ENCODE results near the gene TAX1BP1. TPM values are rescaled to one million over a fixed set of nuclear protein-coding genes. Genes with fewer than 3 reads are reported as not detected.

Gene TAX1BP1
- total RNA-seq, 1 donor: 112 TPM

DNA sequence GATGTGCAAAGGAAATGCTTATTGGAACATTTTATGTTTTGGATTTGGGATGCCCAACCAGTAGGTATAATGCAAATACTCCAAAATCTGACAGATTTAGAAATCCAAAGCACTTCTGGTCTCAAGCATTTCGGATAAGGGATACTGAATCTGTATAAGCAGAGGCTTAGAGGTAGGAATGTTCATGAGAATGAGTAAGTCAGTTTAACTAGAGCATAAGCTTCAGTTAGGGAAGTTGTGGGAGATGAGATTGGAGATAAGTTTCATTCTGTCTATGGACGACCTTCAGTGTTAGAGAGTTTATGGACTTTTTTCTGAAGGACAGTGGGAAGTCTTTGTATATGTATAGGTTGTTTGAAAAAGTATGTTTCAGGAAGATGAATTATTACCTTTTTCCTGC, 10.4 kb downstream of the TAX1BP1 start:
- TF ChIP-seq, protein P1, sequence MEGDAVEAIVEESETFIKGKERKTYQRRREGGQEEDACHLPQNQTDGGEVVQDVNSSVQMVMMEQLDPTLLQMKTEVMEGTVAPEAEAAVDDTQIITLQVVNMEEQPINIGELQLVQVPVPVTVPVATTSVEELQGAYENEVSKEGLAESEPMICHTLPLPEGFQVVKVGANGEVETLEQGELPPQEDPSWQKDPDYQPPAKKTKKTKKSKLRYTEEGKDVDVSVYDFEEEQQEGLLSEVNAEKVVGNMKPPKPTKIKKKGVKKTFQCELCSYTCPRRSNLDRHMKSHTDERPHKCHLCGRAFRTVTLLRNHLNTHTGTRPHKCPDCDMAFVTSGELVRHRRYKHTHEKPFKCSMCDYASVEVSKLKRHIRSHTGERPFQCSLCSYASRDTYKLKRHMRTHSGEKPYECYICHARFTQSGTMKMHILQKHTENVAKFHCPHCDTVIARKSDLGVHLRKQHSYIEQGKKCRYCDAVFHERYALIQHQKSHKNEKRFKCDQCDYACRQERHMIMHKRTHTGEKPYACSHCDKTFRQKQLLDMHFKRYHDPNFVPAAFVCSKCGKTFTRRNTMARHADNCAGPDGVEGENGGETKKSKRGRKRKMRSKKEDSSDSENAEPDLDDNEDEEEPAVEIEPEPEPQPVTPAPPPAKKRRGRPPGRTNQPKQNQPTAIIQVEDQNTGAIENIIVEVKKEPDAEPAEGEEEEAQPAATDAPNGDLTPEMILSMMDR (IDR thresholded peaks at IDR 0.05; ENCODE audit: extremely low read depth, low read depth, low read length): no peak
- no peak overlapping the region for H2AFZ ChIP-seq (ENCODE audit: low read length)
- H3K36me3 ChIP-seq (ENCODE audit: insufficient read depth, low read length): peaks cover 38% of the 10 kb centered on the region
- H3K9me3 ChIP-seq (ENCODE audit: low read depth, low read length): no peaks in the 10 kb centered on the region
- H3K79me2 ChIP-seq (ENCODE audit: insufficient read depth, low read length): peaks cover 60% of the 10 kb centered on the region
- H3K27me3 ChIP-seq (ENCODE audit: insufficient read depth, low read length): no peaks in the 10 kb centered on the region
- no peak overlapping the region for H3K4me3 ChIP-seq (ENCODE audit: insufficient read depth, low read length)
- H3K4me1 ChIP-seq (ENCODE audit: insufficient read depth, low read length): peaks cover 9% of the 10 kb centered on the region
- no peak for DNase-seq (ENCODE audit: insufficient read length, low spot score, missing footprints)
- no peak overlapping the region for H3K27ac ChIP-seq (ENCODE audit: low read depth, low read length)
- no peak overlapping the region for H3K4me2 ChIP-seq (ENCODE audit: insufficient read depth, low read length)
- H4K20me1 ChIP-seq (ENCODE audit: insufficient read depth, low read length): peaks cover 12% of the 10 kb centered on the region

DNA sequence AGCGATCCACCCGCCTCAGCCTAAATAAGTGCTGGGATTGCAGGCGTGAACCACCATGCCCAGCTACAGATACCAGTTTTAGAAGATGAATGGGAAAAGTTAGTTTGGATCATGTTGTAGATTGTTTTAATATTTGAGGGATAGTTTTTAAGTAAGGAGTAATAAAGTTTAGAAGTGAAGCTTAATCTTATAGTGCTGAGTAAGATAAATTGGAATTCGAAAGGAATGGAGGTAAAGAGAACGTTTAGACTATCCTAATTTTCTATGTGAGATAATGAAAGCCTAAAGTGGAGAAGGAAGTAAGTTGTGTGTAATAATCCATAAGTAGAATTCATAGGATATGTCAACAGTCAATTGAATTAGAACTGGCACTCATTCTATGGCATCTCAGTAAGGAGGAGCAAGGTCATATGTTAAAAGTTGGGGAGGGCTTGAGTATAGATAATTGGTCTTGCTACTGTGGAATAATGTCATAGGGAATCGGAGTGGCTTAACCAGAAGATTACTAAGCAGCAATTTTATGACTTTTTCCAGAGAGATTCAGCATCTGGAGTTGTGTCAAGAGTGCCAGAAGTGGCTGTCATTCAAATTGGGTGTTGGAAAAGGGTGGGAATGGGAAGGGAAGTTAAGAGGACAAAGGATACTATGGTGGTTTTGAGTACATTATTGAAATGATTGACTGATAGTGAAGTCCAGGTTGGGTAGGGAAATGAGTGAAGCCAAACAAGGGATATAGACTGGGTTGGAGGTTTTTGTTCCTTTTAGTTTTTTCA, 12.1 kb downstream of the TAX1BP1 start:
- Histone ChIP-seq H3K9me3 (ENCODE audit: low read depth, low read length) (no peaks in the 10 kb centered on the region), H4K20me1 (ENCODE audit: insufficient read depth, low read length) (peaks cover 6% of the 10 kb centered on the region), H2AFZ (ENCODE audit: low read length) (no peak overlapping the region), H3K36me3 (ENCODE audit: insufficient read depth, low read length) (peaks cover 48% of the 10 kb centered on the region), H3K27ac (ENCODE audit: low read depth, low read length) (no peak overlapping the region), H3K79me2 (ENCODE audit: insufficient read depth, low read length) (peaks cover 59% of the 10 kb centered on the region), H3K4me1 (ENCODE audit: insufficient read depth, low read length) (peaks cover 1% of the 10 kb centered on the region), H3K4me2 (ENCODE audit: insufficient read depth, low read length) (no peak overlapping the region), H3K27me3 (ENCODE audit: insufficient read depth, low read length) (no peaks in the 10 kb centered on the region), H3K4me3 (ENCODE audit: insufficient read depth, low read length) (no peak overlapping the region)
- DNase-seq (ENCODE audit: insufficient read length, low spot score, missing footprints): no peak
- TF ChIP-seq, protein P1 (IDR thresholded peaks at IDR 0.05; ENCODE audit: extremely low read depth, low read depth, low read length): no peak

DNA sequence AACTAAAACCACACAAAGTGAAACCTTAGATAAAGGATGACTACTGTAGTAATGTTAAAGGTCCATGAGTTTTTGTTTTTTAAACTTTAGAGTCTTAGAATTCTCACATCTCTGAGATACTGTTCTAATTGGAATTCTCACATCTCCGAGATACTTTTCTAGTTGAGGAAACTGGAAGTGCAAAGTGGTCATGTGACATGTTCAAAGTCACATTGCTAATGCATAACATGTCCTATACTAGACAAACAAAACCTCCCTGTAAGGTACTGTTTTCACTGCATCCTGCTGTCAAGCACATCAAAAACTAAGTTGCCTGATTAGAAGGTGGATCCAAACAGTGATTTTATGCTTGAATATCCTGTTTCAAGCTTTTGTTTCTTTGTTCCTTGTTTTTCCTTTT, 13.9 kb downstream of the TAX1BP1 start:
- H4K20me1 ChIP-seq (ENCODE audit: insufficient read depth, low read length): peaks cover 5% of the 10 kb centered on the region
- peaks cover 48% of the 10 kb centered on the region for H3K79me2 ChIP-seq (ENCODE audit: insufficient read depth, low read length)
- TF ChIP-seq, protein P1 (IDR thresholded peaks at IDR 0.05; ENCODE audit: extremely low read depth, low read depth, low read length): no peak

DNA sequence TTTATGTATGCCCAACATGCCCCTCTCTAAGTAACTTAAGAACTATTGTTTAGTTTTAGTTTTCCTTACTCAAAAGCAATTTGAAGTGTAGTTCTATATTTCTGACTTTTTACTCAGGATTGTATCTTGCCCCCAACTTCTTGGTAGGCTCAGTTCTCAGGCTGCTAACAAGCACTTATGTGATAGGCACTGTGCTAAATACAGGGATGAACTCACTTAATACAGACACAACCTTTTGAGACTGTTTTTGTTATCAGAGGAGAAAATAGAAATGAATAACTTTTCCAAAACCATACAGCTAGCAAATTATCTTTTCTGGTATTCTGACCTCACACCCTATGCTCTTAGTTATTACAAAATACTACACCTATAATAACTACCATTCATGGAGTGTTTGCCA, 16.3 kb downstream of the TAX1BP1 start:
- Histone ChIP-seq H3K4me3 (ENCODE audit: insufficient read depth, low read length) (no peak overlapping the region), H3K9me3 (ENCODE audit: low read depth, low read length) (no peaks in the 10 kb centered on the region), H3K27me3 (ENCODE audit: insufficient read depth, low read length) (no peaks in the 10 kb centered on the region), H4K20me1 (ENCODE audit: insufficient read depth, low read length) (peaks cover 5% of the 10 kb centered on the region), H3K4me1 (ENCODE audit: insufficient read depth, low read length) (no peaks in the 10 kb centered on the region), H2AFZ (ENCODE audit: low read length) (no peak overlapping the region), H3K79me2 (ENCODE audit: insufficient read depth, low read length) (peaks cover 46% of the 10 kb centered on the region), H3K4me2 (ENCODE audit: insufficient read depth, low read length) (no peak overlapping the region), H3K36me3 (ENCODE audit: insufficient read depth, low read length) (peaks cover 36% of the 10 kb centered on the region), H3K27ac (ENCODE audit: low read depth, low read length) (no peak overlapping the region)
- TF ChIP-seq, protein P1 (IDR thresholded peaks at IDR 0.05; ENCODE audit: extremely low read depth, low read depth, low read length): no peak
- no peak for DNase-seq (ENCODE audit: insufficient read length, low spot score, missing footprints)

More for the DNA sequence above, 13.9 kb downstream of the TAX1BP1 start:
- H3K27me3 ChIP-seq (ENCODE audit: insufficient read depth, low read length): no peaks in the 10 kb centered on the region
- H3K4me1 ChIP-seq (ENCODE audit: insufficient read depth, low read length): no peaks in the 10 kb centered on the region
- DNase-seq (ENCODE audit: insufficient read length, low spot score, missing footprints): no peak
- no peaks in the 10 kb centered on the region for H3K9me3 ChIP-seq (ENCODE audit: low read depth, low read length)
- peaks cover 55% of the 10 kb centered on the region for H3K36me3 ChIP-seq (ENCODE audit: insufficient read depth, low read length)
- H3K27ac ChIP-seq (ENCODE audit: low read depth, low read length): no peak overlapping the region
- H3K4me3 ChIP-seq (ENCODE audit: insufficient read depth, low read length): no peak overlapping the region
- no peak overlapping the region for H2AFZ ChIP-seq (ENCODE audit: low read length)
- H3K4me2 ChIP-seq (ENCODE audit: insufficient read depth, low read length): no peak overlapping the region

All from osteoblast (primary cell).